GM18861 (cell line): Measurements from ENCODE around the gene POLE2.
A peak's percentile ranks its signal among the peaks of the same experiment; 100 is the strongest.
"Not testable (repeated sequence)": the region's sequence is repeated elsewhere in the genome, so short reads cannot be mapped to it uniquely, and the experiment has no call there.

Source experiments
- ATAC-seq: cut with Tn5 transposase; IDR thresholded peaks from one replicate; pipeline ENCODE4 v1.9.1; 2021; ENCODE audit not compliant: unreplicated experiment

Gene POLE2

GRCh38 chr14:49659526-49660455 is 28.2 kb downstream of the POLE2 start:
- no peak for ATAC-seq

- ATAC-seq = not testable (repeated sequence)
Measured at GRCh38 chr14:49657500-49657899, 30.5 kb downstream of the POLE2 start.

DNA sequence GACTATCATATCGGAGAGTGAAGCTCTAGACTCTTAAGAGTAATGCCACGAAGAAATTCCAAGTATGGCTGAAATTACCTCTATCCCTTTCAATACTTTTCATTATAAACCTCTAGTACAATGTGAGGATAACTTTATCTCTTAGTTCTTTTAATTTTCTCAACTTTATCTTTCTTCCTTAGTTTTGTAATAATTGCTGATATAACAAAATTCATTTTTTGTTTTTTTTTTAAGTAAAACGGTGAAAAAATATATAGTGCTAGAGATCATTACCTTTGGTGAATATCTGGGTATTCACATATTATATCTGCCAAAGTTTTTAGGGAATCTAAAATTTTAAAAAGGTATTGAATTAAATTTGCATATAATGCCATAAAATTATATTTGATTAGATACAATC is 33.5 kb downstream of the POLE2 start:
- ATAC-seq = no peak

- ATAC-seq = no peak
Measured at GRCh38 chr14:49653508-49653907, 34.5 kb downstream of the POLE2 start.

- ATAC-seq = no peak
Measured at GRCh38 chr14:49642163-49642562, 45.9 kb downstream of the POLE2 start.

DNA sequence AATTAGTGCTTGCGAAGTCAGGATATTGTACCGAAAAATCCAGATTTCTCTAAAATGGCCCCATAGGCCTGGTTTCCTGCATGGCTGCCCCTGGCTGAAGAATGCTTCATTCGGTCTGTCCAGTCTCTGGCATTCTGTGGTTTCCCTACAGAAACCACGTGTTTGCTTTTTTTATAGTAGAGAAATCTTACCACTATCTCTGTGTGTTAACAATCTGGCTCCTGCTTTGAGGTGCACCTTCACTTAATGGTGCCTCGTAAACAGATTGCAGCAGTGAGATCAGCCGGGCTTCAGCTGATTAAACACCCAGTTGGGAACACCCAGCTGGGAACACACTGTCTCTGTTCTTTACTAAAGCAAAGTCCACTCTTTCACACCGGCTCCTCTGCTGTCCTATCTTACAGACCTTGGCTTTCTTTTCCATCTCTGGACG is 46.3 kb downstream of the POLE2 start:
- no peak for ATAC-seq

DNA sequence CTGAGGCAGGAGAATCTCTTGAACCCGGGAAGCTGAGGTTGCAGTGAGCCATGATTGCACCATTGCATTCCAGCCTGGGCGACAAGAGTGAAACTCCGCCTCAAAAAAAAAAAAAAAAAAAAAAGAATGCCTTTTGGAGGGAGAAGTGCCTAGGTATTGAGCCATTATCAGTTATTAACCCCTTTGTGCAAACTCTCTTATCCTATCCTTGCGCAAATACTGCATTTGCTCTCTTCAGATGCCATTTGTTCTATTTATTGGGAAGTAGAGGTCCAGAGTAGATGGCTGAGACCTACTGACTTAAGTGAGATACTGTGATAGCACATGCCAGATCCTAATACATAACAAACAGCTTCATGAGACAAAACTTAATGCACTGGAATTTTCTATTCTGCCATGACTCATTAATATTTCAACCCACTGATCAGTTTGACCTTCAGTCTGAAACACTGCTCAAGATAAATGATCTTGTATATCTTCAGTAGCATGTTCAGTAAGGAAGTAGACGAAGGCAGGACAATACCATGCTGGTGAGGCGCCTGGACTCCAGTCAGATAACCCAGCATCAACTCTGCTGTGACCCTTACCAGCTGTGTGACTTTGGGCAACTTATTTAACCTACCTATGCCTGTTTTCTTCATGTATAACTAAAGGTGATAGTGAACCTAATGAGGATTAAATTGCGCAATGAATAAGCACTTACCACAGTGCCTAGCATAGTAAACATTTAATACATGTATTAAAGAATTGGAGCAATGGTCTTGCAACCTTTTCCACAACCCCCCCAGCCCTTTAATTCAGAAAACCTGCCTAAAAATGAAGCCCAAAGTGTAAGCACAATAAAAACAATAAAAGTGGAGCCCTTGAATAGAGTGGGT is 47.2 kb downstream of the POLE2 start:
- ATAC-seq = no peak

DNA sequence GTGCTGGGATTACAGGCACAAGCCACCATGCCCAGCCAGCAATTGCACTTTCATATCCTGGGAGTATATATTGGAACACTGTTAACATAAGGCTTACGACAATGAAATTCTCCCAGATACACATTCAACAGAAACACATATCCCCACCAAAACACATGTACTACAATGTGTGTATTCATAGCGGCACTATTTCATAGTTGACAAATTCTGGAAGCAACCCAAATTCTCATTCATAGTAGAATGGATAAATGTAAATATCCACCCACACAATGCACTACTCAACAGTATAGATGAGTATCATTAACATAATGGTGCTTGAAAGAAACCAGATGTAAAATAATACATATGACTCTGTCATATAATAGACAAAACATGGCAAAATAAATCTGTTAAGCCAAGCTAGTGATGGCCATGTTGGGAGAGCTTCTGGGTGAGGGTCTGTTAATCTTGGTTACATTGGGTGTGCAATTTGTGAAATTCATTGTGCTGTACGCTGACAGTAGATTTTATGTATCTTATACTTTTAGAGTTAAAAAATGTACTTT is 50.4 kb downstream of the POLE2 start:
- ATAC-seq = no peak

- ATAC-seq = no peak
Measured at GRCh38 chr14:49636866-49637265, 51.1 kb downstream of the POLE2 start.

DNA sequence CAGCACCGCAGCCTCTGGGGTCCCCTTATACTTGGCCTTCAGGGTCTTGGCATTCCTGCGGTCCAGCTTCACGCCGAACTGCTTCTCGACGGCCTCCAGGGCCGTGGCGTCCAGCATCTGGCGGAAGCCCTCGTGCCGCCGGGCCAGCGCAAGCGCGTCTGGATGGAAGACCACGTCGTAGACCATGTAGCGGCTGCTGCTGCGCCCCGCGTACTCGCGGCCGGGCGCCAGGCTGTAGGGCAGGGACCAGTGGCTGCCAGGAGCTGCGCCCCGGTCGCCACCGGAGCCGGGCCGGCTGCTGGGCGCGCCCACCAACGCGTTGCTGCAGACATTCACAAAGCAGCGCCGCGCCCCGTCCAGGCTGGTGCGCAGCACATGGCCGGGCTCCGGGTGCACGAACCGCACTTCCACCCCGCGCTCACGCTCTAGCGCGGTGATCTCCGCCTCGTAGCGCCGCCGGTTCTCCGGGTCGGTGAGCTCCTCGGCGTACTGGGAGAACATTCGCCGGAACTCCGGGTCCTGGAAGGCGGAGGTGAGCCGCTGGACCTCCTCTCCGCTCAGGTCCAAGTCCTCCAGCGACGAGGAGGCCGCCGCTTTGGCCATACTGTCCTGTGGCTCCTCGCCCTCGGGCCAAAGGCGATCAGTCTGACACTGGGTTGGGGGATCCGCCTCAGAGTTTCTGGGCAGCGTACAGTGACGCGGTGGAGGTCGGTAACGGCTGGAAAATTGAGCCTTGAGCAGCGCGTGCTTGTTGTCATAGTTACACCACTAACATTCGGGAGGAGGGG is 53.3 kb downstream of the POLE2 start, which contains the start of gene DNAAF2:
DNAAF2 (minus strand) TSS at position 698 of the 788 bp plus-strand sequence; CDS start at position 603, 95 bp downstream.
- ATAC-seq = peak; percentile 23

GRCh38 chr14:49633640-49634546 is 54.1 kb downstream of the POLE2 start:
- ATAC-seq = peak; percentile 64

GRCh38 chr14:49623941-49624839 is 63.8 kb downstream of the POLE2 start:
- ATAC-seq = no peak

GRCh38 chr14:49623387-49623786 is 64.6 kb downstream of the POLE2 start:
- no peak for ATAC-seq

- no peak for ATAC-seq
Measured at GRCh38 chr14:49622022-49622607, 65.9 kb downstream of the POLE2 start.

DNA sequence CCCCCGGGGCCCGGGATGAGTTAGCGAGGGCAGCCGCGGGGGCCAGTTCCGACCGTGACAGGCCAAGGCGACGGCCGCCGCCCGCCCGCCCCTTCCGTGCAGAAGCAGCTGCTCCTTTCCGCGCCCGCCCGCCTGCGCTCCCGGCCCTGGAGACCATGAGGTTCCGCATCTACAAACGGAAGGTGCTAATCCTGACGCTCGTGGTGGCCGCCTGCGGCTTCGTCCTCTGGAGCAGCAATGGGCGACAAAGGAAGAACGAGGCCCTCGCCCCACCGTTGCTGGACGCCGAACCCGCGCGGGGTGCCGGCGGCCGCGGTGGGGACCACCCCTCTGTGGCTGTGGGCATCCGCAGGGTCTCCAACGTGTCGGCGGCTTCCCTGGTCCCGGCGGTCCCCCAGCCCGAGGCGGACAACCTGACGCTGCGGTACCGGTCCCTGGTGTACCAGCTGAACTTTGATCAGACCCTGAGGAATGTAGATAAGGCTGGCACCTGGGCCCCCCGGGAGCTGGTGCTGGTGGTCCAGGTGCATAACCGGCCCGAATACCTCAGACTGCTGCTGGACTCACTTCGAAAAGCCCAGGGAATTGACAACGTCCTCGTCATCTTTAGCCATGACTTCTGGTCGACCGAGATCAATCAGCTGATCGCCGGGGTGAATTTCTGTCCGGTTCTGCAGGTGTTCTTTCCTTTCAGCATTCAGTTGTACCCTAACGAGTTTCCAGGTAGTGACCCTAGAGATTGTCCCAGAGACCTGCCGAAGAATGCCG is 66.7 kb downstream of the POLE2 start:
- ATAC-seq = peak; percentile 6

DNA sequence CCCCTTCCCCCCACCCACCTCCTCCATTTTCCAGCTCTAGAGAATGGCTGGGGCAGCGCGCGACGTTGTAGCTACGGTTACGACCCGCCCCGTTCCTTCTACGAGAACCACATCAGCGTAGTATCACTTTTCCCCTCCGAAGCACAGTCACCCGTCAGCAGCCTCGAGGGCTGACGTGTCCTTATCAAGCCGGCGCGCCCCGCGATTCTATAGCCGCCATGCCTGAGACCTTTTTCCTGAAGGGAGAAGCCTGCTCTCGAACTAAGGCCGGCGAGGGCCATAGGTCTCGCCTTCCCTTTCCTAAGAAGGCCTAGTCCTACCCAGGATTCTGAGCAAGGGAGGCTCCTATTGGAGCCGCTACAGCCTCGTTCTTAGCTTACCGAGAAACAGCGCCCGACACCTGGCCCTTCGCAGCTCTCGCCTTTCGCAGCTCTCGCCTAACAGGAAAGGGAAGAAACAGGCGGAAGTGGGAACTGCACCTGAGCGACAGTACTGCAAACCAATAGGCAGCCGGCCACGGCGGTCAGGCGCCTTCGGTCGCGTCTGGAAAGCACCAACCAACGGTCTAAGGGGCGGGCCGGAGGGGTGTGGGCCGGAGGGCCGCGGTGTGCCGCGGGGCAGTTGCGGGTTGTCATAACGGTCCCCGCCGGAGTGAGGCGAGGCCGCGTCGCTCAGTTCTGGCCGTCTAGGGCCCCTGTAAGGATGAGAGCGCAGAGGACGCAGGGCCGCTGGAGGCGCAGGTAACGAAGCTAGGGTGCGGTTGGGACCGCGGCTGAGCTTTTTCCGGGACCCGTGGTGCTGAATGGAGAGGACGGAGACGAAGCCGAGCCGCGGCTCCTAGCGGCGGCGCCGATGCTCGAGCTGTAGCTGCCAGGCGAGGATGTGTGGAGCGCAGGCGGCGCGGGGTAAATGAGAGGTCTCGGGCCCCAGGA is 67.6 kb downstream of the POLE2 start, which contains the start of the genes MGAT2 and RPL36AL:
MGAT2 (plus strand) TSS at position 618 of the 932 bp plus-strand sequence. CDS start 470 bp downstream, outside the sequence.
RPL36AL (minus strand) TSS at position 445 of the 932 bp plus-strand sequence. CDS start 1,522 bp downstream, outside the sequence.
- ATAC-seq = peak; percentile 90
